H1 (cell line): ENCODE results near the gene TACC2. TPM values are rescaled to one million over a fixed set of nuclear protein-coding genes. Genes with fewer than 3 reads are reported as not detected.

Experiments
- BACH1 ChIP-seq: IDR thresholded peaks from 2 replicates; pipeline ENCODE4 v1.6.1; 2012; ENCODE audit warnings: low read length, improper control_type of control experiment
- BCL11A ChIP-seq, 2 experiments: IDR thresholded peaks; one replicate each; pipeline ENCODE4 v1.6.1; 2011; ENCODE audit warnings: low read depth in 2 of 2, low read length in 2 of 2, mild to moderate bottlenecking in 2 of 2
- CTCF ChIP-seq, 3 experiments: IDR thresholded peaks; 1 replicate in 2 of 3; 2 replicates in 1 of 3; pipeline versions ENCODE4 v1.5.1 to v1.6.1; 2011; ENCODE audit warnings: low read length in 3 of 3, mild to moderate bottlenecking in 3 of 3, inconsistent platforms in 2 of 3, low read depth in 1 of 3, moderate library complexity in 1 of 3; ENCODE audit not compliant: insufficient read depth in 1 of 3; ENCODE audit errors: control extremely low read depth in 1 of 3
- EP300 ChIP-seq, 2 experiments: IDR thresholded peaks; 1 replicate in 1 of 2; 2 replicates in 1 of 2; pipeline ENCODE4 v1.6.1; 2011 to 2012; ENCODE audit warnings: low read depth in 2 of 2, low read length in 2 of 2, mild to moderate bottlenecking in 2 of 2, borderline replicate concordance in 1 of 2, inconsistent platforms in 1 of 2, moderate library complexity in 1 of 2
- NRF1 ChIP-seq: IDR thresholded peaks from 2 replicates; pipeline ENCODE4 v1.6.1; 2011; ENCODE audit warnings: mild to moderate bottlenecking, low read depth, low read length, improper control_type of control experiment
- POU5F1 ChIP-seq: IDR thresholded peaks from 2 replicates; pipeline ENCODE4 v1.6.1; 2011; ENCODE audit warnings: low read depth, mild to moderate bottlenecking, low read length, moderate library complexity
- SP2 ChIP-seq: IDR thresholded peaks from 2 replicates; pipeline ENCODE4 v1.6.1; 2012; ENCODE audit warnings: mild to moderate bottlenecking, low read length, inconsistent platforms
- YY1 ChIP-seq: IDR thresholded peaks from 2 replicates; pipeline ENCODE4 v1.6.1; 2011; ENCODE audit warnings: low read depth, mild to moderate bottlenecking, low read length
- polyA plus RNA-seq, 7 experiments: library from polyadenylated mRNA; depleted of rRNA in 3 of 7; stranded (reverse) in 5 of 7; unstranded in 2 of 7; fragments of >200 nt in 5 of 7; fragments of 200-250 nt in 2 of 7; gene quantifications; 1 replicate in 5 of 7; 2 replicates in 1 of 7; 4 replicates in 1 of 7; pipeline versions ENCODE4 v1.2.1 to v1.2.3, GENCODE V29; 2011 to 2013; ENCODE audit warnings: missing spikeins in 2 of 7, mixed read lengths in 2 of 7
- total RNA-seq: library from RNA; stranded (reverse); fragmentation: NEBNext Ultra II Directional; extraction: Animal tissue kit (Norgen Biotek cat#: 25700); gene quantifications from 2 replicates; pipeline ENCODE4 v1.2.1, GENCODE V29; 2021

TACC2 gene
- total and polyA plus RNA-seq, 2 of the 8 experiments (the other 6 are each of a cell fraction or from before 2014, with no cell fraction given), result 21.2 to 46.6 TPM

- no peak for TF ChIP-seq CTCF (IDR thresholded peaks at IDR 0.05; ENCODE audit: control extremely low read depth in 1 of 3, insufficient read depth in 1 of 3, low read depth in 1 of 3, low read length in 3 of 3)
- TF ChIP-seq EP300 (IDR thresholded peaks at IDR 0.05; ENCODE audit: borderline replicate concordance in 1 of 2, low read depth in 2 of 2, low read length in 2 of 2), result no peak
- TF ChIP-seq SP2, result no peak
- TF ChIP-seq BACH1, result no peak
- no peak for TF ChIP-seq YY1
- TF ChIP-seq POU5F1, result no peak
- no peak for TF ChIP-seq NRF1
- no peak for TF ChIP-seq BCL11A (IDR thresholded peaks at IDR 0.05; ENCODE audit: low read depth in 2 of 2, low read length in 2 of 2)
- TF ChIP-seq, all 59 proteins: peak for 0
These were observed 238.8 kb downstream of the TACC2 start (continued) for GRCh38 chr10:122227754-122228153.
